Mucosa of descending colon (tissue), 3 donors: Measurements from ENCODE around the gene PFDN1. TPM values are rescaled to one million over a fixed set of nuclear protein-coding genes. Genes with fewer than 3 reads are reported as not detected.
A peak's percentile ranks its signal among the peaks of the same experiment; 100 is the strongest.

ENCODE experiments used
- ATAC-seq: fragments of 200-7000 bp; cut with Tn5 transposase; one replicate; pipeline ENCODE4 v1.9.1; 2020; ENCODE audit warnings: mild to moderate bottlenecking, moderate library complexity
- DNase-seq, 3 donors: peaks; one replicate each; pipeline ENCODE4 v3.0.0-alpha.2; 2020
- H3K36me3 ChIP-seq: fragments of 200-600 bp; one replicate; pipeline ENCODE4 v1.8.0; 2021; ENCODE audit warnings: low read depth, mild to moderate bottlenecking
- H3K4me1 ChIP-seq: fragments of 200-600 bp; one replicate; pipeline ENCODE4 v1.8.0; 2021; ENCODE audit warnings: low read depth, mild to moderate bottlenecking
- H3K4me3 ChIP-seq: fragments of 200-600 bp; one replicate; pipeline ENCODE4 v1.8.0; 2021; ENCODE audit warnings: mild to moderate bottlenecking
- H3K9me3 ChIP-seq: fragments of 200-600 bp; one replicate; pipeline ENCODE4 v1.8.0; 2021; ENCODE audit warnings: mild to moderate bottlenecking
- intact Hi-C, 2 donors: fragments of 100-400 bp; cut with DNase I in 1 of 2; cut with micrococcal nuclease in 1 of 2; formaldehyde crosslinking; loops; one replicate each; pipeline versions ENCODE4 v1.11.0 to v1.11.1; 2022; cut with DNase I, micrococcal nuclease
- total RNA-seq, 3 donors: library from RNA; stranded (reverse); fragmentation: NEBNext Ultra II Directional in 2 of 3; extraction: Animal tissue kit (Norgen Biotek cat#: 25700) in 2 of 3; gene quantifications; one replicate each; pipeline versions ENCODE4 v1.2.1 to v1.2.4, GENCODE V29; 2021 to 2023
- TF ChIP-seq, protein P1 (sequence below): fragments of 200-600 bp; IDR thresholded peaks from one replicate; pipeline ENCODE4 v1.8.0; 2022; ENCODE audit warnings: antibody characterized with exemption, mild to moderate bottlenecking
- donor health status: DM: no; HTN: no; CAD: no; lungs with moderate emphysema.
- donor health status: DM: no; HTN: no; CAD: no.
- donor health status: DM: no; HTN: yes; CAD: no.

Gene PFDN1
- total RNA-seq, 3 donors from 2014 or later: 33.5 to 48.0 (median 35.9) TPM

DNA sequence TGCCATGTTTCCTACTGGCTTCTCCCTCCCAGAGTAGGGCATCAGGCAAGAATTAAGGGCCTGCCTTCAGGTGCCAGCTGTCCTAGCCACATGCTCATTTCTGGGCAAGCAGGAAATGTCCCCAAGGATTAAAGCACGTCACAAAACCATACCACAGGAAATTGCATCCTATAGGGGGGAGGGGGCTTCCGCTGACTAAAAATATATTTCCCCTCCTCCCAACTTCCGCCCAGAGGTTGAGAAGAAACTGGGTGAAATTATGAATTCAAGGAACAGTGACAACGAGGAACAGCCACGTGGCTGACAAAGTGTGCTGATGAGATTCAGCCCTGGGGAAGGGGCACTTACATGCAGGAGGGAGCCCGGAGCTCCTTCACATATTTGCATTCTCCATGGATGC, 39.4 kb upstream of the PFDN1 start:
- no peaks in the 10 kb centered on the region for H3K36me3 ChIP-seq
- peaks cover 12% of the 10 kb centered on the region for H3K4me1 ChIP-seq
- ATAC-seq (no peak), DNase-seq (no peak)
- intact Hi-C loops: no loop called here
- no peak overlapping the region for H3K4me3 ChIP-seq
- no peaks in the 10 kb centered on the region for H3K9me3 ChIP-seq
- TF ChIP-seq, protein P1, sequence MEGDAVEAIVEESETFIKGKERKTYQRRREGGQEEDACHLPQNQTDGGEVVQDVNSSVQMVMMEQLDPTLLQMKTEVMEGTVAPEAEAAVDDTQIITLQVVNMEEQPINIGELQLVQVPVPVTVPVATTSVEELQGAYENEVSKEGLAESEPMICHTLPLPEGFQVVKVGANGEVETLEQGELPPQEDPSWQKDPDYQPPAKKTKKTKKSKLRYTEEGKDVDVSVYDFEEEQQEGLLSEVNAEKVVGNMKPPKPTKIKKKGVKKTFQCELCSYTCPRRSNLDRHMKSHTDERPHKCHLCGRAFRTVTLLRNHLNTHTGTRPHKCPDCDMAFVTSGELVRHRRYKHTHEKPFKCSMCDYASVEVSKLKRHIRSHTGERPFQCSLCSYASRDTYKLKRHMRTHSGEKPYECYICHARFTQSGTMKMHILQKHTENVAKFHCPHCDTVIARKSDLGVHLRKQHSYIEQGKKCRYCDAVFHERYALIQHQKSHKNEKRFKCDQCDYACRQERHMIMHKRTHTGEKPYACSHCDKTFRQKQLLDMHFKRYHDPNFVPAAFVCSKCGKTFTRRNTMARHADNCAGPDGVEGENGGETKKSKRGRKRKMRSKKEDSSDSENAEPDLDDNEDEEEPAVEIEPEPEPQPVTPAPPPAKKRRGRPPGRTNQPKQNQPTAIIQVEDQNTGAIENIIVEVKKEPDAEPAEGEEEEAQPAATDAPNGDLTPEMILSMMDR: no peak

DNA sequence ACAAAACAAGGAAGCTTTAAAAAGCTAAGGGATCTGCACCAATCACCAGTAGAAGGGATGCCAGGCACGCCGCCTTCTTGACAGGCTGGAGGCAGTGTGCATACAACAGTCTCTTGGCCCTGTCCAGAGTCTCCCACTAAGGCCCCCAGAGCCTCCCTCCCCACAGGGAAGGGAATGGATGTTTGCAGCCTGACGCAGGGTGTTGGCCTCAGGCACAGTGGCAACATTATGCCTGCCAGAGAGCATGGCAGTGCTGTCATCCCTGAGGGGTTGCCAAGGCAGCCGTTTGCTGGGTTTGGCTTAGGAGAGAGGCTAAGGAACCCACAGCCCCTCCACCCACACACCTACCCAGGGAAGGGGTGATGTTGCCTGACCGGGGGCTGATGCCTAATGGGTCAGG, 38.7 kb upstream of the PFDN1 start:
- no peaks in the 10 kb centered on the region for H3K9me3 ChIP-seq
- H3K36me3 ChIP-seq: no peaks in the 10 kb centered on the region
- H3K4me1 ChIP-seq: peaks cover 6% of the 10 kb centered on the region
- TF ChIP-seq, protein P1: no peak
- intact Hi-C loops: no loop called here
- ATAC-seq (no peak), DNase-seq (no peak)
- H3K4me3 ChIP-seq: no peak overlapping the region

- DNase-seq (no peak), ATAC-seq (peak; percentile 51)
- Histone ChIP-seq H3K9me3 (no peaks in the 10 kb centered on the region), H3K4me1 (peaks cover 6% of the 10 kb centered on the region), H3K4me3 (no peak overlapping the region), H3K36me3 (no peaks in the 10 kb centered on the region)
- TF ChIP-seq, protein P1: no peak
- intact Hi-C loops: no loop called here
Observed at GRCh38 chr5:140340605-140341121, 37.8 kb upstream of the PFDN1 start.

GRCh38 chr5:140339636-140340035, 36.7 kb upstream of the PFDN1 start:
- H3K9me3 ChIP-seq: no peaks in the 10 kb centered on the region
- TF ChIP-seq, protein P1: no peak
- DNase-seq (no peak), ATAC-seq (no peak)
- H3K4me3 ChIP-seq: no peak overlapping the region
- peaks cover 4% of the 10 kb centered on the region for H3K4me1 ChIP-seq
- intact Hi-C loops: no loop called here
- no peaks in the 10 kb centered on the region for H3K36me3 ChIP-seq

DNA sequence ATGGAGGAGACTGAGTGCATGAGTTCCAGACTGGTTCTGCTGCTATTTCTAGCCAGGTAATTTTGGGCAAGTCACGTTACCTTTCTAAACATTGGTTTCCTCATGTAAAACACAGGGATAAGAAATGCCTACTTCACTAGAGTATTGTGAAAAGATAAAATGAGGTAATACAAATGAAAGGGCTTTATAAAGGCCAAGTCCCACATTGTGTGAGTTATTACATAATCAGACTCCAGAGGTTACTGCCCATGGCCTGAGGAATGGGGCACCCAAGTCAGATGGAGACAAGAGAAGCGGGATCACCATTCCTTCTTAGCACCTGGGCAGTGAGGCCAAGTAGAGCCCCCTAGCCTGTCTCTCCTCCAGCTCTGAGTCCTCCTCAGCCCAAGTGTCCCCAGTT, 36.0 kb upstream of the PFDN1 start:
- intact Hi-C loops: no loop called here
- TF ChIP-seq, protein P1: no peak
- Histone ChIP-seq H3K36me3 (no peaks in the 10 kb centered on the region), H3K4me1 (peaks cover 3% of the 10 kb centered on the region), H3K4me3 (no peak overlapping the region), H3K9me3 (no peaks in the 10 kb centered on the region)
- no peak for DNase-seq
- no peak for ATAC-seq

GRCh38 chr5:140338336-140338735, 35.4 kb upstream of the PFDN1 start:
- Histone ChIP-seq H3K4me1 (peaks cover 3% of the 10 kb centered on the region), H3K9me3 (no peaks in the 10 kb centered on the region), H3K36me3 (no peaks in the 10 kb centered on the region), H3K4me3 (no peak overlapping the region)
- no peak for DNase-seq
- no peak for ATAC-seq
- intact Hi-C loops: no loop called here
- TF ChIP-seq, protein P1: no peak
